ENCODE data around the gene CAPN9.

DNA sequence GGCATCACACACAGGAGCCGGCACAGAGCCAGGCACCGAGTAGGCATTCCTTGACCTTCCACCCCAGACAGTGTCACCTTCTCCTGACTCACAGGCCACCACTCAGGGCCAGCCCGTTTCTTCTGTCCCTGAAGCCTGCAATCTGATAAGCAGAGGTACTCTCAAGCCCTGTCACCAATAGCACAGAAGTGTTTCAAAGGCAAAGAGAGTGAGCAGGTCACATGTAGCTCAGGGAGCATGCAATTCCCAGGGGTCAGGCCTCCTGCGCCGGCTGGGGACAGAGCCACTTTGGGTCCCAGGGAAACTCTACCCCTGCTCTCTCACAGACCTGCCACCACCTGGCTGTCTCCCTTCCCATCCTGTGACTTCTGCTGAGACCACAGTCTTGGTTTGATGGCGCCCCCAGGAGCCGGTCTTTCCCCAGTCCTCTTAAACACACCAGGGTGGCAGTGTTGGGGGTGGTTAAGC lies 13.2 kb downstream of the CAPN9 start:
- TF ChIP-seq, protein P1, sequence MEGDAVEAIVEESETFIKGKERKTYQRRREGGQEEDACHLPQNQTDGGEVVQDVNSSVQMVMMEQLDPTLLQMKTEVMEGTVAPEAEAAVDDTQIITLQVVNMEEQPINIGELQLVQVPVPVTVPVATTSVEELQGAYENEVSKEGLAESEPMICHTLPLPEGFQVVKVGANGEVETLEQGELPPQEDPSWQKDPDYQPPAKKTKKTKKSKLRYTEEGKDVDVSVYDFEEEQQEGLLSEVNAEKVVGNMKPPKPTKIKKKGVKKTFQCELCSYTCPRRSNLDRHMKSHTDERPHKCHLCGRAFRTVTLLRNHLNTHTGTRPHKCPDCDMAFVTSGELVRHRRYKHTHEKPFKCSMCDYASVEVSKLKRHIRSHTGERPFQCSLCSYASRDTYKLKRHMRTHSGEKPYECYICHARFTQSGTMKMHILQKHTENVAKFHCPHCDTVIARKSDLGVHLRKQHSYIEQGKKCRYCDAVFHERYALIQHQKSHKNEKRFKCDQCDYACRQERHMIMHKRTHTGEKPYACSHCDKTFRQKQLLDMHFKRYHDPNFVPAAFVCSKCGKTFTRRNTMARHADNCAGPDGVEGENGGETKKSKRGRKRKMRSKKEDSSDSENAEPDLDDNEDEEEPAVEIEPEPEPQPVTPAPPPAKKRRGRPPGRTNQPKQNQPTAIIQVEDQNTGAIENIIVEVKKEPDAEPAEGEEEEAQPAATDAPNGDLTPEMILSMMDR (IDR thresholded peaks at IDR 0.05), result no peak
- TF ChIP-seq POLR2A (IDR thresholded peaks at IDR 0.05), result no peak
- TF ChIP-seq EP300 (IDR thresholded peaks at IDR 0.05), result no peak
- TF ChIP-seq POLR2AphosphoS5 (IDR thresholded peaks at IDR 0.05), result no peak

Data from gastroesophageal sphincter (tissue), 3 donors.